ENCODE data around the gene PRKCSH.

DNA sequence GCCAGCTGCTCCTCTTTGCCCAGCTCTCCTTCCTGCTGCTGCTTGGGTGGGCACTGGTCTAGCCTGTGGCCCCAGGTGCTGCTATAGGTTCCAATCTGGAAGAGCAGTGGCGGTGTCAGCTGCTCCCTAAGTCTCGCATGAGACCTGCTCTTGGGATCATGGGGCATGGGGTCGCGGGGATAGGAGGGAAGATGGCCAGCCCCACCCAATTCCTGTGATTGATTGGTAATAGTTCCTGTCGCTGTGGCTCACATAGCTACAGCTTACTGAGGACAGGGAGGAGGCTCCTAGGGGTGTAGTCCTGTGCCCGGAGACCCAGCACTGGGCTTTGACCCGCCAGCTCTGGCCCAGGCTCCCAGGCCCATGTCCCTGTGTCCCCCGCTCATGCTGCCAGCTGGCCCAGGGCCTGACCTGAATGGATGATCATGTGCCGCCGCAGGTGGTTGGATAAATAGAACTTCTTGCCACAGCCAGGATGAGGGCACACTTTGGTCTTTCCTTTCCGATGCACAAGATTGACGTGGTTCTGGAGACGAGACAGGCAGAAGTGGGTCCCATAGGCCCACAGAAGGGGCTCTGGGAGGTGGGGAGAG lies 49.9 kb downstream of the PRKCSH start:
- TF ChIP-seq POLR2A (IDR thresholded peaks at IDR 0.05; ENCODE audit: borderline replicate concordance, extremely low read depth, insufficient read depth, insufficient read length) (no peak), POLR2AphosphoS5 (IDR thresholded peaks at IDR 0.05; ENCODE audit: low read depth, low read length) (no peak)
- TF ChIP-seq, protein P1, sequence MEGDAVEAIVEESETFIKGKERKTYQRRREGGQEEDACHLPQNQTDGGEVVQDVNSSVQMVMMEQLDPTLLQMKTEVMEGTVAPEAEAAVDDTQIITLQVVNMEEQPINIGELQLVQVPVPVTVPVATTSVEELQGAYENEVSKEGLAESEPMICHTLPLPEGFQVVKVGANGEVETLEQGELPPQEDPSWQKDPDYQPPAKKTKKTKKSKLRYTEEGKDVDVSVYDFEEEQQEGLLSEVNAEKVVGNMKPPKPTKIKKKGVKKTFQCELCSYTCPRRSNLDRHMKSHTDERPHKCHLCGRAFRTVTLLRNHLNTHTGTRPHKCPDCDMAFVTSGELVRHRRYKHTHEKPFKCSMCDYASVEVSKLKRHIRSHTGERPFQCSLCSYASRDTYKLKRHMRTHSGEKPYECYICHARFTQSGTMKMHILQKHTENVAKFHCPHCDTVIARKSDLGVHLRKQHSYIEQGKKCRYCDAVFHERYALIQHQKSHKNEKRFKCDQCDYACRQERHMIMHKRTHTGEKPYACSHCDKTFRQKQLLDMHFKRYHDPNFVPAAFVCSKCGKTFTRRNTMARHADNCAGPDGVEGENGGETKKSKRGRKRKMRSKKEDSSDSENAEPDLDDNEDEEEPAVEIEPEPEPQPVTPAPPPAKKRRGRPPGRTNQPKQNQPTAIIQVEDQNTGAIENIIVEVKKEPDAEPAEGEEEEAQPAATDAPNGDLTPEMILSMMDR (IDR thresholded peaks at IDR 0.05 in 2 of 3, conservative IDR thresholded peaks at IDR 0.05 in 1 of 3; ENCODE audit: borderline replicate concordance in 1 of 3, insufficient read depth in 1 of 3, low read depth in 2 of 3, low read length in 2 of 3): no peak

Data from HCT116 (cell line).